GM20000 (cell line): ENCODE measurements around the gene ZNRD2.

Experiments used
- DNase-seq: peaks from one replicate; pipeline ENCODE4 v3.0.0; 2012; ENCODE audit warnings: low spot score
- CTCF ChIP-seq: IDR thresholded peaks from 2 replicates; pipeline ENCODE4 v1.5.1; 2012; ENCODE audit warnings: mild to moderate bottlenecking, control low read depth; ENCODE audit errors: extremely low read depth, missing control alignments

Gene ZNRD2

GRCh38 chr11:65609229-65609628 lies 39.0 kb downstream of the ZNRD2 start:
- no peak for DNase-seq
- TF ChIP-seq CTCF, result no peak

GRCh38 chr11:65609665-65610064 lies 39.4 kb downstream of the ZNRD2 start:
- TF ChIP-seq CTCF, result no peak
- DNase-seq, result no peak

- DNase-seq, result no peak
- TF ChIP-seq CTCF, result no peak
These were observed 40.1 kb downstream of the ZNRD2 start for GRCh38 chr11:65610404-65610803.

- no peak for TF ChIP-seq CTCF
- no peak for DNase-seq
These were observed 40.9 kb downstream of the ZNRD2 start for GRCh38 chr11:65611028-65611757.

- TF ChIP-seq CTCF, result no peak
- no peak for DNase-seq
These were observed 41.7 kb downstream of the ZNRD2 start for GRCh38 chr11:65611758-65612603.

GRCh38 chr11:65612691-65613090 lies 42.4 kb downstream of the ZNRD2 start:
- no peak for DNase-seq
- no peak for TF ChIP-seq CTCF
